C4-2B (cell line): ENCODE results near the gene OR51A2.
"Not testable (repeated sequence)": the region's sequence is repeated elsewhere in the genome, so short reads cannot be mapped to it uniquely, and the experiment has no call there.

Experiments used
- CTCF ChIP-seq: fragments of 450-650 bp; conservative IDR thresholded peaks from 2 replicates; pipeline ENCODE4 v1.5.1; 2017; ENCODE audit warnings: mild to moderate bottlenecking
- ZFX ChIP-seq: fragments of 450-650 bp; IDR thresholded peaks from 2 replicates; pipeline ENCODE4 v1.6.1; 2017

- not testable (repeated sequence) for TF ChIP-seq CTCF, ZFX
Observed at GRCh38 chr11:4955613-4956012, at the start of gene OR51A2.
